H1 (cell line): ENCODE data around the gene KCNMA1. TPM values are rescaled to one million over a fixed set of nuclear protein-coding genes. Genes with fewer than 3 reads are reported as not detected.

Experiments used
- POLR2AphosphoS5 ChIP-seq: IDR thresholded peaks from 2 replicates; pipeline ENCODE4 v1.6.1; 2011; ENCODE audit warnings: low read depth, low read length
- polyA plus RNA-seq, 7 experiments: library from polyadenylated mRNA; depleted of rRNA in 3 of 7; stranded (reverse) in 5 of 7; unstranded in 2 of 7; fragments of >200 nt in 5 of 7; fragments of 200-250 nt in 2 of 7; gene quantifications; 1 replicate in 5 of 7; 2 replicates in 1 of 7; 4 replicates in 1 of 7; pipeline versions ENCODE4 v1.2.1 to v1.2.3, GENCODE V29; 2011 to 2013; ENCODE audit warnings: missing spikeins in 2 of 7, mixed read lengths in 2 of 7
- total RNA-seq: library from RNA; stranded (reverse); fragmentation: NEBNext Ultra II Directional; extraction: Animal tissue kit (Norgen Biotek cat#: 25700); gene quantifications from 2 replicates; pipeline ENCODE4 v1.2.1, GENCODE V29; 2021

Gene KCNMA1
- total and polyA plus RNA-seq, 2 of the 8 experiments (the other 6 are each of a cell fraction or from before 2014, with no cell fraction given): 10.2 to 11.1 TPM

DNA sequence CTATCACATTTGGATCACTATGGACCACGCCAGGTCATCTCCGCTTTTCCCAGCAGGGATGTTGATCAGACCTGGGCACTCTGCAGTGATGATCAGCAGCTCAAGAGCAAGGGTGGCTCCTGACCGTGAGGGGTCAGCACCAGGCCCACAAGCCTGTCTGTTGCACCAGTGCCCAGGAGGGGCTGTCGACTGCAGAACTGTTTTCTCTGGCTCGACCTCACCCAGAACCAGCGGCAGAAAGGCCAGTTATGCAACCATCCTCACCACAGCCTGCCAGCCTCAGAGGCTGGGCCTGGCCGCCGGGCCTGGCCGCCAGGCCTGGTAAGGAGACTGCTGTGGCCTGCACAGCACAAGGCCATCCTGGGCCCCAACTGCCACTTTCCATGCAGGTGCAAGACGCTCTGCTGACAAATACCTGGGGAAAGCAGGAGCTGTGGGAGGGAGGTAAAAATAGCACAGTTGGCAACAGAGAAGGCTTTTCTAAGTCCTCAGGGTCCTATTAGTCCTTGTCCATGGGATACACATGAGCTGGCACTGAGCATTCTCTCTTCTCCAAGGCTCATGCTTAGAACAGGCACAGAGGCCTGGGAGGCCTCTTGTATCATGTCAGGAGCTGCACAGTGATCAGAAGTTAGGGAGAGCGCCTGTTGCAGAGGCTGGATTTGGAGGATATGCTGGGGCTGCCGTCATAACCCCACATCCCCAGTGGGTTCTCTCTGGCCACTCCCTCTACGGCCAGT, 17.5 kb downstream of the KCNMA1 start (continued):
- TF ChIP-seq POLR2AphosphoS5: no peak
